Measurements from ENCODE around the gene NUP98.

Gene NUP98

DNA sequence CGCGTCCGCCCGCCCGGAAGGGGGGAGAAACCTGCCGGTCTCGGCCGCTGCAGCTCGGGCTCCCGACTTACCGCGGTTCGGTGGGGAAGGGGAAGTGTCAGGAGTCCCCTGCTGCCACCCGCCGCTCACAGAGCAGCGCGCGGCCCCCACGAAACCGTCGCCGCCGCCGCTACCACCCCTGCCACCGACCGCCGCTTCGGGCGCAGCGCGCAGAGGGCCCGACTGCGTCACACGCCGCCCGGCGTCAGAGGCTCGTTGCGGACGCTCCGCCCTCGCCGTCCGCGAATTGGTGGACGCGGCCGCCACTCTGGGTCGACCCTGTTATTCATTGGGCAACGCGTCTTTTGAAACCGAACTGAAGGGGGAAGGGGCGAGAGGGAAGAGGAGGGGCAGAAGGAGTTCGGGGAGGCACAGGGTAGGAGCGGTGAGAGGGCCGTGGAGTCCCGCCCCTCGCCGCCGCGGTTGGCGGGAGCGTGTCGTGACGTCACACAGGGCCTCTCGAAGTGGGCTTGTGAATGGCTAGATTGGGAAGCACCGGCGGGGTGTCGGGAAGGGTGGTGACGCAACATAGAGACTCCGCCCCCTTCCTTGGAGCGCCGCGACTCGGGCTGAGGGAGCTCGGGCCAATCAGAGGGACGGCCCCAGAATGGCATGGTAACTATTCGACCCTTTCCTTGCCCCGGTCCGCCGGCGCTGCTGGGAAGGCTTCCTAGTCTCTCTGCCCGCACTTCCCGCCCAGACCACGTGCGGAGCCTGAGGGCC, at the start of gene NUP98:
TSS of gene NUP98 (minus strand) at position 226 of the 762 bp plus-strand sequence. CDS start 15,437 bp downstream, outside the sequence.
- Histone ChIP-seq H3K4me1 (ENCODE audit: control insufficient read depth, insufficient read depth, low read length) (peaks cover 13% of the 10 kb centered on the region), H3K36me3 (ENCODE audit: control insufficient read depth in 2 of 2, insufficient read depth in 2 of 2, low read length in 2 of 2) (peaks cover 6 to 8% of the 10 kb centered on the region in 2 donors), H3K27me3 (ENCODE audit: control insufficient read depth in 1 of 2, insufficient read depth in 2 of 2, low read length in 2 of 2) (no peaks in the 10 kb centered on the region)

DNA sequence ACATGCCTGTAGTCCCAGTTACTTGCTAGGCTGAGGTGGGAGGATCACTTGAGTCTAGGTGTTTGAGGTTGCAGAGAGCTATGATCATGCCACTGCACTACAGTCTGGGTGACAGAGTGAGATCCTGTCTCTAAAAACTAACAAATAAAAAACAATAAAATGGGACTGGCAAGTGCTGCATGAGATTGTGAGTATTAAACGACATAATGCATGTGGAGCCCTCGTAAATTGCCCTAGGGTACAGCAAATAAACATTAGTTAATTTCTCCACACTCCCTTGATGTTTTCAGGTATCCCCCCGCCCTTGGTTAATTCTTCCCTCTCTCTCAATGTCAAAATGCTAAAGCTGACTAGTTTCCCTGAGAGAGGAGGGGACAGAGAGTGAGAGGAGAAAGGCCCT, 48.3 kb upstream of the NUP98 start:
- Histone ChIP-seq H3K4me1 (ENCODE audit: control insufficient read depth, insufficient read depth, low read length) (peaks cover 5% of the 10 kb centered on the region), H3K36me3 (ENCODE audit: control insufficient read depth in 2 of 2, insufficient read depth in 2 of 2, low read length in 2 of 2) (no peaks in the 10 kb centered on the region), H3K27me3 (ENCODE audit: control insufficient read depth in 1 of 2, insufficient read depth in 2 of 2, low read length in 2 of 2) (no peaks in the 10 kb centered on the region), H3K27ac (ENCODE audit: low read length) (no peak overlapping the region), H3K9me3 (ENCODE audit: control insufficient read depth in 2 of 2, low read length in 2 of 2) (no peaks in the 10 kb centered on the region), H3K4me3 (ENCODE audit: low read length in 2 of 2) (no peak overlapping the region), H3K9ac (ENCODE audit: low read length in 2 of 2) (no peak overlapping the region)

More for the DNA sequence above, at the start of gene NUP98:
- H3K27ac ChIP-seq (ENCODE audit: low read length): peak within 1 kb of the TSS; percentile 94
- peak within 1 kb of the TSS; percentile 93 to 96 for H3K9ac ChIP-seq (ENCODE audit: low read length in 2 of 2)
- H3K4me3 ChIP-seq (ENCODE audit: low read length in 2 of 2): peak within 1 kb of the TSS; percentile 92 to 96
- H3K9me3 ChIP-seq (ENCODE audit: control insufficient read depth in 2 of 2, low read length in 2 of 2): no peaks in the 10 kb centered on the region

GRCh38 chr11:3845246-3845645, 47.9 kb upstream of the NUP98 start:
- Histone ChIP-seq H3K4me3 (ENCODE audit: low read length in 2 of 2) (no peak overlapping the region), H3K27ac (ENCODE audit: low read length) (no peak overlapping the region), H3K27me3 (ENCODE audit: control insufficient read depth in 1 of 2, insufficient read depth in 2 of 2, low read length in 2 of 2) (no peaks in the 10 kb centered on the region), H3K9me3 (ENCODE audit: control insufficient read depth in 2 of 2, low read length in 2 of 2) (no peaks in the 10 kb centered on the region), H3K36me3 (ENCODE audit: control insufficient read depth in 2 of 2, insufficient read depth in 2 of 2, low read length in 2 of 2) (no peaks in the 10 kb centered on the region), H3K9ac (ENCODE audit: low read length in 2 of 2) (no peak overlapping the region), H3K4me1 (ENCODE audit: control insufficient read depth, insufficient read depth, low read length) (peaks cover 5% of the 10 kb centered on the region)

DNA sequence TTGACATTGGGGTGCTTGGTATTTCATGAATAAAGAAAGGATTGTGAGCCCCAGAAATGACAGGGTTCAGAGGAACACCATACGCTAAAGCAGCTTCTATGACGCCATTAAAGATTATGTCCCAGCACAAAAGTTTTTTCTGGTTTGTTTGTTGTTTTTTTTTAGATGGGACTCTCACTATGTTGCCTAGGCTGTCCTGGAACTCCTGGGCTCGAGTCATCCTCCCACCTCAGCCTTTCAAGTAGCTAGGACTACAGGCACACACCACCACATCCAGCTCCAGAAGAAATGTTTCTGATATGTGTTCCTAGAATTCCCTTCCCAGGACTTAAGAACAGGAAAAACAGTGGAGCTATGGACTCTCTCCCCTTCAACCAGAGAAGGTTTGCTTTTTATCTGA, 46.0 kb upstream of the NUP98 start:
- no peaks in the 10 kb centered on the region for H3K36me3 ChIP-seq (ENCODE audit: control insufficient read depth in 2 of 2, insufficient read depth in 2 of 2, low read length in 2 of 2)
- no peaks in the 10 kb centered on the region for H3K27me3 ChIP-seq (ENCODE audit: control insufficient read depth in 1 of 2, insufficient read depth in 2 of 2, low read length in 2 of 2)
- no peak overlapping the region for H3K4me3 ChIP-seq (ENCODE audit: low read length in 2 of 2)
- no peak overlapping the region for H3K9ac ChIP-seq (ENCODE audit: low read length in 2 of 2)
- no peaks in the 10 kb centered on the region for H3K9me3 ChIP-seq (ENCODE audit: control insufficient read depth in 2 of 2, low read length in 2 of 2)
- H3K4me1 ChIP-seq (ENCODE audit: control insufficient read depth, insufficient read depth, low read length): peaks cover 19% of the 10 kb centered on the region
- H3K27ac ChIP-seq (ENCODE audit: low read length): no peak overlapping the region

GRCh38 chr11:3841426-3842350, 44.3 kb upstream of the NUP98 start:
- peak overlapping the region; percentile 82 for H3K27ac ChIP-seq (ENCODE audit: low read length)
- H3K4me3 ChIP-seq (ENCODE audit: low read length in 2 of 2): peak overlapping the region; percentile 57 to 80
- no peaks in the 10 kb centered on the region for H3K27me3 ChIP-seq (ENCODE audit: control insufficient read depth in 1 of 2, insufficient read depth in 2 of 2, low read length in 2 of 2)
- no peaks in the 10 kb centered on the region for H3K9me3 ChIP-seq (ENCODE audit: control insufficient read depth in 2 of 2, low read length in 2 of 2)
- H3K4me1 ChIP-seq (ENCODE audit: control insufficient read depth, insufficient read depth, low read length): peaks cover 26% of the 10 kb centered on the region
- H3K9ac ChIP-seq (ENCODE audit: low read length in 2 of 2): peak overlapping the region; percentile 79 to 84
- no peaks in the 10 kb centered on the region for H3K36me3 ChIP-seq (ENCODE audit: control insufficient read depth in 2 of 2, insufficient read depth in 2 of 2, low read length in 2 of 2)

DNA sequence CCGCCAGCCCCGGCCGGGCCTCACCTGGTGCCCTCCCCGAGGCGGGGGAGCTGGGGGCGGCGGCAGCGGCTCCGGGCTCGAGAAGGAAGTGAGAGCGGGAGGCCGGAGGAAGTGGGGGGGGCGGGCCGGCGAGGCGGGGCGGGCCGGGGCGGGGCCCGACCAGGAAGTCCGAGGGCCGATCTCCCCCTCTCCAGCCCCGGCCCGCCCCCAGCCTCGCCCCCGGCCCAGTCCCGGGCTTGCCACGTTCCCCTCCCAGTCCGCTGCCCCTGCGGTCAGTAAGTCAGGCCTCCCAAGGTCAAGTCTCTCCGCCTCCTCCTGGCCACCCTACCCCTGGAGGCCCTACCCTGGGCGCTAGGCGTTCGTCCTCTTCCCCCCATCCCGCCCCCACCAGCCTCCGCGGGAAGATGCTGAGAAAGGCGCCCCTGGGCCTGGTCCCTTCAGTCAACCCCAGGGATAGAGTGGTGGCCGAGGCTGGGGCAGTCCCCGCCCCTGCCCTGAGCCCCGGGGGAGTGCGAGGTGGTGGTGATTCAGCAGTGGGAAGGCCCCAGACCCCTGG, 43.6 kb upstream of the NUP98 start, which contains the start of gene RHOG:
TSS of gene RHOG (minus strand) at position 90 of the 556 bp plus-strand sequence. CDS start 12,821 bp downstream, outside the sequence.
- peaks cover 29% of the 10 kb centered on the region for H3K4me1 ChIP-seq (ENCODE audit: control insufficient read depth, insufficient read depth, low read length)
- peak within 1 kb of the TSS; percentile 80 to 81 for H3K4me3 ChIP-seq (ENCODE audit: low read length in 2 of 2)
- H3K36me3 ChIP-seq (ENCODE audit: control insufficient read depth in 2 of 2, insufficient read depth in 2 of 2, low read length in 2 of 2): no peaks in the 10 kb centered on the region
- H3K27ac ChIP-seq (ENCODE audit: low read length): peak within 1 kb of the TSS; percentile 82
- H3K9me3 ChIP-seq (ENCODE audit: control insufficient read depth in 2 of 2, low read length in 2 of 2): no peaks in the 10 kb centered on the region
- H3K27me3 ChIP-seq (ENCODE audit: control insufficient read depth in 1 of 2, insufficient read depth in 2 of 2, low read length in 2 of 2): no peaks in the 10 kb centered on the region
- peak within 1 kb of the TSS; percentile 82 to 84 for H3K9ac ChIP-seq (ENCODE audit: low read length in 2 of 2)

DNA sequence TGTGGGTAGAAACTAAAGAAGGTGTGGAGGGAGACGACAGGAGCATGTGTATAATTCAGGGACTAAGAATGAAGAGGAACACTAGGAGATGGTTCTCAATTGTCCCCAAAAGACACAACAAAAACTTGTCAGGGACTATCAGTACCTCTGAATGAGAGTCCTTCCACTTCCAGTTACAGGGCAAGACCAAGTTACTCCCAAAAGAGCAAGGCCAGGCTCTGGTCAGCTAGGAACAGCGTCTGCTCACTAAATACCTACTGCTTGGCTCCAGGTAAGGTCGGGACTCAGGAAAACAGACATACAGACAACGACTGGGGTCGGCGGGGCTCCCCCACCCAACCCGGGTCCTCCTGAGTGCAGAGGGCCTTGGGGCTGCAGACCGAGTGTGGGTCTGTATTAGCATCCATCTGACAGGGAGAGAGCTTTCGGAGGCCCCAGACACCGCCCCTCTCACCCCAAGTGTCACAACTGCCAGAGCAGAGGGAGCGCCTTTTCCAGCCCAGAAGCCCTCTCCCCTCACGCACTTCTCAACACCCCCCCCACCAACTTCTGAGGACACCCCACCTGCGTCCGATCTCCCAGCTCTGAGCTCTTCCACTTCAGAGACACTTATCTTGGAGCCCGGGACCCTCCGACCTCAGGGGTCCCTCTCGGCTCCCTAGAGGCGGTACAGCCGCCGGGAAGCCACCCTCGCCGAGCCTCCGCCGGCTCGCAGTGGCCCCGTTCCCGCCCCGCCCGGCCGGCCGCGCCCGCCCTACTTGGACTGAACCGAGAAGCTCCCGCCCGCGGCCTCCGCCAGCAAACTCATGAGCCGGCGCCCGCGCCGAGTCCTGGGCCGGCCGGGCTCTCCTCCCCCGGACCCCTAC, 42.9 kb upstream of the NUP98 start:
- peaks cover under 1 to 3% of the 10 kb centered on the region in 2 donors for H3K36me3 ChIP-seq (ENCODE audit: control insufficient read depth in 2 of 2, insufficient read depth in 2 of 2, low read length in 2 of 2)
- H3K9me3 ChIP-seq (ENCODE audit: control insufficient read depth in 2 of 2, low read length in 2 of 2): no peaks in the 10 kb centered on the region
- H3K27ac ChIP-seq (ENCODE audit: low read length): peak overlapping the region; percentile 82
- H3K4me1 ChIP-seq (ENCODE audit: control insufficient read depth, insufficient read depth, low read length): peaks cover 34% of the 10 kb centered on the region
- peak overlapping the region; percentile 80 to 81 for H3K4me3 ChIP-seq (ENCODE audit: low read length in 2 of 2)
- no peaks in the 10 kb centered on the region for H3K27me3 ChIP-seq (ENCODE audit: control insufficient read depth in 1 of 2, insufficient read depth in 2 of 2, low read length in 2 of 2)
- peak overlapping the region; percentile 80 to 82 for H3K9ac ChIP-seq (ENCODE audit: low read length in 2 of 2)

DNA sequence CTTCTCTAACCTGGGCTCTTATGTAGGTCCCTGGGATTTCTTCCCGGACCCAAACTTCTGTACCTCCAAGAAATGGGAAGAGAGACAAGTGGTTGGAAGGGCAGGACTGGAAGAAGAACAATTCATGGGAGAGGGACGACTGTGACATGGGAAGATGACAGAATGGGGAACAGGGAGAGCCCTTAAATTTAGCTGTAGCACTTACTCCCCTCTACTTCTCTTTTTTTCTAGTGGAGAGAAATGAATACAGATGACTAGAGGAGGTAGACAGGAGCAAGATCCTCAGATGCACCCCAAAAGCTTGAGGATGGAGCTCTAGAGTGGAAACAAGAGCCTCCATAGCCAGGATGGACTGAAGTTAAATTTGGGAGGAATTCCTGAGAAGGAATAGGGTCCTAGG, 41.1 kb upstream of the NUP98 start:
- Histone ChIP-seq H3K9ac (ENCODE audit: low read length in 2 of 2) (no peak overlapping the region), H3K4me1 (ENCODE audit: control insufficient read depth, insufficient read depth, low read length) (peaks cover 34% of the 10 kb centered on the region), H3K9me3 (ENCODE audit: control insufficient read depth in 2 of 2, low read length in 2 of 2) (no peaks in the 10 kb centered on the region), H3K27me3 (ENCODE audit: control insufficient read depth in 1 of 2, insufficient read depth in 2 of 2, low read length in 2 of 2) (no peaks in the 10 kb centered on the region), H3K4me3 (ENCODE audit: low read length in 2 of 2) (peak overlapping the region in 1 of 2 donors; percentile 7), H3K27ac (ENCODE audit: low read length) (no peak overlapping the region), H3K36me3 (ENCODE audit: control insufficient read depth in 2 of 2, insufficient read depth in 2 of 2, low read length in 2 of 2) (peaks cover 3 to 4% of the 10 kb centered on the region in 2 donors)

DNA sequence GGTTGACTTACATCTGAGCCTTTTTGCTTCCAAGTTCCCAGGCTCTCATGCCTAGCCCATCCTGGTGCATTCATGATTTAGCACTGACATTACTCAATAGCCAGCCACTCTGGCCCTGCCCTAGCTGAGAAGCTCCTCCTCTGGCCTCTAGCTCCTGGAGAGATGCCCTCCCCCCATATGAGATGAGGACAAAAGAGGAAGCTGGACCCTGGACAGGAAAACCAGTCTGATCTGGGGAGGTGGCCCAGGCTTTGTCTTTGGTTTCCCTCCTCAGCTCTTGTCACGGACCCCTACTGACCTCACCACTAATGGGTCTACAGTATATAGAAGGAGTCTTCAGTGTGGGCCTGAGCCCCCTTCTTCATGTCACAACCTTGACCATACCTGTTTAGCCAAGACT, 40.4 kb upstream of the NUP98 start:
- H3K4me1 ChIP-seq (ENCODE audit: control insufficient read depth, insufficient read depth, low read length): peaks cover 34% of the 10 kb centered on the region

DNA sequence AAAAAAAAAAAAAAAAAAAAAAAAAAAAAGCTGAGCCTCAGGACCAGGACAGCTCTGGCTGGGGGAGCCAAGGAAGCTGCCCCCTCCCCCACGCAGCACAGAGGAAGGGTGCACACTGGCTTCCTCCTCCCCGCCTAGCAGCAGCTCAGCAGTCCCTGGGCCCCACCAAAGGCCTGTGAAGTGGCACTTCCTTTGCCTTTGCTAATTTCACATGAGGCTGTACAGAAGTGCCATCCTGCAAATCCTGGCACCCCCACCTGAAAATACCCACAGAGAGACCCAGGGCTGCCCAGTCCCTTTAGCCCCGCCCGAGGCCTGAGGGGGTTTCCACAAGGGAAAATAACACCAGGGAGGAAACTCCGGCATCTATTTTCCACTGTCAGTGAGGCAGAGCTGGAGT, 39.5 kb upstream of the NUP98 start:
- Histone ChIP-seq H3K9ac (ENCODE audit: low read length in 2 of 2) (no peak overlapping the region), H3K27me3 (ENCODE audit: control insufficient read depth in 1 of 2, insufficient read depth in 2 of 2, low read length in 2 of 2) (no peaks in the 10 kb centered on the region), H3K4me3 (ENCODE audit: low read length in 2 of 2) (peak overlapping the region in 1 of 2 donors; percentile 22), H3K9me3 (ENCODE audit: control insufficient read depth in 2 of 2, low read length in 2 of 2) (no peaks in the 10 kb centered on the region), H3K4me1 (ENCODE audit: control insufficient read depth, insufficient read depth, low read length) (peaks cover 37% of the 10 kb centered on the region), H3K27ac (ENCODE audit: low read length) (no peak overlapping the region), H3K36me3 (ENCODE audit: control insufficient read depth in 2 of 2, insufficient read depth in 2 of 2, low read length in 2 of 2) (peaks cover 3 to 7% of the 10 kb centered on the region in 2 donors)

More for the DNA sequence above, 40.4 kb upstream of the NUP98 start:
- H3K27me3 ChIP-seq (ENCODE audit: control insufficient read depth in 1 of 2, insufficient read depth in 2 of 2, low read length in 2 of 2): no peaks in the 10 kb centered on the region
- peak overlapping the region in 1 of 2 donors; percentile 15 for H3K4me3 ChIP-seq (ENCODE audit: low read length in 2 of 2)
- no peak overlapping the region for H3K9ac ChIP-seq (ENCODE audit: low read length in 2 of 2)
- no peak overlapping the region for H3K27ac ChIP-seq (ENCODE audit: low read length)
- no peaks in the 10 kb centered on the region for H3K9me3 ChIP-seq (ENCODE audit: control insufficient read depth in 2 of 2, low read length in 2 of 2)
- H3K36me3 ChIP-seq (ENCODE audit: control insufficient read depth in 2 of 2, insufficient read depth in 2 of 2, low read length in 2 of 2): peaks cover 3 to 4% of the 10 kb centered on the region in 2 donors
